DND-41 (cell line): ENCODE data around the gene SERPINB12.

Source experiments
- ATAC-seq: fragments of 200-7000 bp; cut with Tn5 transposase; 3 replicates; pipeline ENCODE4 v1.9.1; 2021; ENCODE audit warnings: low read depth; ENCODE audit not compliant: insufficient read depth
- DNase-seq: peaks from one replicate; pipeline ENCODE4 v3.0.0-alpha.2; 2020
- H2AFZ ChIP-seq: 2 replicates; pipeline ENCODE4 v1.6.0; 2012; ENCODE audit warnings: low read depth, low read length
- H3K27ac ChIP-seq: 2 replicates; pipeline ENCODE4 v1.5.1; 2012; ENCODE audit warnings: low read length, inconsistent platforms
- H3K27me3 ChIP-seq: fragments of 200-600 bp; sonication (generic); 2 replicates; pipeline ENCODE4 v1.6.0; 2012; ENCODE audit warnings: low read length, mild to moderate bottlenecking, inconsistent platforms; ENCODE audit not compliant: insufficient read depth, poor library complexity
- H3K36me3 ChIP-seq: 2 replicates; pipeline ENCODE4 v1.5.1; 2012; ENCODE audit warnings: low read length, inconsistent platforms; ENCODE audit not compliant: insufficient read depth
- H3K4me1 ChIP-seq: 2 replicates; pipeline ENCODE4 v1.5.1; 2012; ENCODE audit warnings: mild to moderate bottlenecking, low read length; ENCODE audit not compliant: insufficient read depth
- H3K4me2 ChIP-seq: 2 replicates; pipeline ENCODE4 v1.6.0; 2012; ENCODE audit warnings: mild to moderate bottlenecking, moderate library complexity, low read length, inconsistent platforms; ENCODE audit not compliant: insufficient read depth
- H3K4me3 ChIP-seq, 2 experiments: fragments of 200-600 bp in 1 of 2; shearing (Covaris generic) in 1 of 2; 2 replicates each; pipeline ENCODE4 v1.5.1; 2012 to 2016; ENCODE audit warnings: inconsistent platforms in 2 of 2, low read length in 2 of 2, mild to moderate bottlenecking in 2 of 2, low read depth in 1 of 2, moderate library complexity in 1 of 2
- H3K79me2 ChIP-seq: 2 replicates; pipeline ENCODE4 v1.6.0; 2012; ENCODE audit warnings: low read length, inconsistent platforms; ENCODE audit not compliant: insufficient read depth
- H3K9ac ChIP-seq: 2 replicates; pipeline ENCODE4 v1.6.0; 2012; ENCODE audit warnings: low read depth, mild to moderate bottlenecking, inconsistent platforms, low read length, moderate library complexity
- H3K9me3 ChIP-seq: 2 replicates; pipeline ENCODE4 v1.5.1; 2012; ENCODE audit warnings: low read length, moderate library complexity, mild to moderate bottlenecking, inconsistent platforms; ENCODE audit not compliant: insufficient read depth, severe bottlenecking
- H4K20me1 ChIP-seq: 2 replicates; pipeline ENCODE4 v1.6.0; 2012; ENCODE audit warnings: low read length; ENCODE audit not compliant: insufficient read depth
- EZH2 ChIP-seq: IDR thresholded peaks from 3 replicates; pipeline ENCODE4 v1.6.1; 2012; ENCODE audit warnings: borderline replicate concordance, low read depth, mild to moderate bottlenecking, moderate library complexity, low read length, inconsistent platforms; ENCODE audit not compliant: severe bottlenecking
- TF ChIP-seq, protein P1 (sequence below): IDR thresholded peaks from 2 replicates; pipeline ENCODE4 v1.5.1; 2012; ENCODE audit warnings: borderline replicate concordance, low read length, moderate library complexity, mild to moderate bottlenecking; ENCODE audit not compliant: poor library complexity, severe bottlenecking; ENCODE audit errors: extremely low read depth

Gene SERPINB12

DNA sequence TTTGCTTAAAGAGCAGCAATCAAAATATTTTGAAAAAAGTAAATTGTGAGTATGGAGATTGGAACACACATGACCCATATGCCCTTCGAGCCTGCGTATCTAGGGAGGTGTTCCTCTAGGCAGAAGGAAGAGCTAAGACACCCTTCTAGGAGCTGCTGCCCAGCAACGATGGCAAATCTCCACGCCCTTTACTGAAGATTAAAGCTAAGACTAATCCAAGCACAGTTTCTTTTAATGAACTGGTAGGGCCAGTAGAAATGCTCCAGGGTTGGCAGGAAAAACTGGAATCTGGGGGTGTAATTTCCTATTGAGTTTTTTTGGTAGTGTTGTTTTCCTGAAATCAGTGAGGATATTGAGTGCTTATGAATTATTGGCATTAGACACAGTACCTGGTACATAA, 44.3 kb downstream of the SERPINB12 start:
- Histone ChIP-seq H3K4me3 (no peak overlapping the region), H3K9ac (no peak overlapping the region), H3K36me3 (no peaks in the 10 kb centered on the region), H3K79me2 (no peaks in the 10 kb centered on the region), H3K27me3 (peaks cover 3% of the 10 kb centered on the region), H3K27ac (no peak overlapping the region), H3K4me1 (no peaks in the 10 kb centered on the region), H3K9me3 (no peaks in the 10 kb centered on the region), H2AFZ (no peak overlapping the region), H4K20me1 (no peaks in the 10 kb centered on the region), H3K4me2 (no peak overlapping the region)
- TF ChIP-seq EZH2: no peak
- TF ChIP-seq, protein P1, sequence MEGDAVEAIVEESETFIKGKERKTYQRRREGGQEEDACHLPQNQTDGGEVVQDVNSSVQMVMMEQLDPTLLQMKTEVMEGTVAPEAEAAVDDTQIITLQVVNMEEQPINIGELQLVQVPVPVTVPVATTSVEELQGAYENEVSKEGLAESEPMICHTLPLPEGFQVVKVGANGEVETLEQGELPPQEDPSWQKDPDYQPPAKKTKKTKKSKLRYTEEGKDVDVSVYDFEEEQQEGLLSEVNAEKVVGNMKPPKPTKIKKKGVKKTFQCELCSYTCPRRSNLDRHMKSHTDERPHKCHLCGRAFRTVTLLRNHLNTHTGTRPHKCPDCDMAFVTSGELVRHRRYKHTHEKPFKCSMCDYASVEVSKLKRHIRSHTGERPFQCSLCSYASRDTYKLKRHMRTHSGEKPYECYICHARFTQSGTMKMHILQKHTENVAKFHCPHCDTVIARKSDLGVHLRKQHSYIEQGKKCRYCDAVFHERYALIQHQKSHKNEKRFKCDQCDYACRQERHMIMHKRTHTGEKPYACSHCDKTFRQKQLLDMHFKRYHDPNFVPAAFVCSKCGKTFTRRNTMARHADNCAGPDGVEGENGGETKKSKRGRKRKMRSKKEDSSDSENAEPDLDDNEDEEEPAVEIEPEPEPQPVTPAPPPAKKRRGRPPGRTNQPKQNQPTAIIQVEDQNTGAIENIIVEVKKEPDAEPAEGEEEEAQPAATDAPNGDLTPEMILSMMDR: no peak
- ATAC-seq: no peak
- no peak for DNase-seq

DNA sequence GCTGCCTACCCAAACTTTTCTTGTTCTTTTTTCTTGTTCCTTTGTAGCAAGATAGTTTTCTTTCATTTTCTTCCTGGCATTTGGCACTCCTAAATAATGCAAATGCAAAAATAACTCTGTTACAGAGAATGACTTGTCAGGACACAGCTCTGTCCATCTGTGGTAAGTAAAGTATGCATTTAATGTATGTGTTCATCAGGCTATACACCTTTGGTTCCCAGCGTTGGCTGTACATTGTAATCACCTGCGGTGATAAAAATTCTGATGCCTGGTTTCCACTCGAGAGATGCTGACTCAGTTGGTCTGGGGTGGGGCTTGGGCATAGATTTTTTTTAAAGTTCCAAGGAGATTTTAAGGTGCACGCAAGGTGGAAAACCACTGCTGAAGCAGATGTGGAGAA, 44.8 kb downstream of the SERPINB12 start, which contains the start of gene SERPINB13:
SERPINB13 (plus strand) TSS at position 378 of the 400 bp plus-strand sequence. CDS start 1,325 bp downstream, outside the sequence.
- Histone ChIP-seq H3K27ac (no peak within 1 kb of the TSS), H4K20me1 (no peaks in the 10 kb centered on the region), H3K79me2 (no peaks in the 10 kb centered on the region), H3K4me2 (no peak within 1 kb of the TSS), H3K9me3 (no peaks in the 10 kb centered on the region), H3K36me3 (no peaks in the 10 kb centered on the region), H3K4me1 (no peaks in the 10 kb centered on the region), H3K4me3 (no peak within 1 kb of the TSS), H2AFZ (no peak within 1 kb of the TSS), H3K9ac (no peak within 1 kb of the TSS), H3K27me3 (peaks cover 3% of the 10 kb centered on the region)
- no peak for DNase-seq
- TF ChIP-seq, protein P1: no peak
- TF ChIP-seq EZH2: no peak
- ATAC-seq: no peak

DNA sequence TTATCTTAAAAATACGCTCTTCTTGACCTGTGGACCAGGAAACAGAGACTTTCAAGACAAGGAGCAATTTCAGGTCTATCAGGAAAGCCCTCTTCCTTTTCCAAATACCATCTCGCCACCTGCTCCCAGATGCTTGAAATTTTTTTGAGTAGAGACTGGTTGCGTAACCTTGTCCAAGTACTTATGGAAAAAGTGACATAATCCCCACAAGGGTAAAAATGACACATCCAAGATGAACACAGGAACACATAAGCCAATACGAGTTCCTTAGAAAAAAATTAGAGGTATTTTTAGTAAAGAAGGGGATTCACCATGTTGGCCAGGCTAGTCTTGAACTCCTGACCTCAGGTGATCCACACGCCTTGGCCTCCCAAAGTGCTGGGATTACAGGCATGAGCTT, 46.7 kb downstream of the SERPINB12 start:
- H3K4me1 ChIP-seq: no peaks in the 10 kb centered on the region
- no peaks in the 10 kb centered on the region for H4K20me1 ChIP-seq
- ATAC-seq (no peak), DNase-seq (no peak)
- no peak overlapping the region for H3K27ac ChIP-seq
- no peaks in the 10 kb centered on the region for H3K9me3 ChIP-seq
- no peaks in the 10 kb centered on the region for H3K79me2 ChIP-seq
- no peak overlapping the region for H3K4me3 ChIP-seq
- H3K4me2 ChIP-seq: no peak overlapping the region
- H3K9ac ChIP-seq: no peak overlapping the region
- no peaks in the 10 kb centered on the region for H3K36me3 ChIP-seq
- H3K27me3 ChIP-seq: peaks cover 3% of the 10 kb centered on the region
- H2AFZ ChIP-seq: no peak overlapping the region
- no peak for TF ChIP-seq EZH2
- TF ChIP-seq, protein P1: no peak

DNA sequence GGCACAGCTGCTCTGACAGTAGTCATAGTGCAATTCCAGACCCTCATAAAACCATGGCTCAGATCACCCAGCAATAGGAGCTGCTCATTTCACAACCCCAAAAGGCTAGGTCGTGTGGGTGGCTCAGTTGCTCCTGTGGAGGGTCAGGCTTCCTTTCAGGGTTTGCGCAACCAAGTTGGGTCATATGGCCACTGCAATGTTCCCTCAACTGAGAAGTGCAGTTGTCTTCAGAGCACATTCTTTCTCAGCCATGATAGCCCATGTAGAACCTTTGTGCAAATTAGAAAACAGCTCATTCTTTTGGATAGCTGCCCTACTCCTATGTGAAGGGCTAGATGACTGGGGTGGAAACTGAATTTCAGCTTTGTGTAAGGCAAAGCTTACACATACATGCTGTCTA, 48.2 kb downstream of the SERPINB12 start:
- no peak for ATAC-seq
- Histone ChIP-seq H2AFZ (no peak overlapping the region), H3K27me3 (peaks cover 3% of the 10 kb centered on the region), H3K4me1 (no peaks in the 10 kb centered on the region), H3K36me3 (no peaks in the 10 kb centered on the region), H3K9ac (no peak overlapping the region), H3K9me3 (no peaks in the 10 kb centered on the region), H3K4me2 (no peak overlapping the region), H3K79me2 (no peaks in the 10 kb centered on the region), H4K20me1 (no peaks in the 10 kb centered on the region), H3K4me3 (no peak overlapping the region), H3K27ac (no peak overlapping the region)
- TF ChIP-seq, protein P1: no peak
- TF ChIP-seq EZH2: no peak
- no peak for DNase-seq
